Activated CD8-positive, alpha-beta T cell treated with anti-CD3 and anti-CD28 coated beads, Interleukin-2, amount 10 ng/mL, durations not matched to agents 7 days and 5 days (primary cell): ENCODE measurements around the gene NCEH1. TPM values are rescaled to one million over a fixed set of nuclear protein-coding genes. Genes with fewer than 3 reads are reported as not detected.

ENCODE experiments used
- ATAC-seq: fragments of 150-1000 bp; cut with Tn5 transposase; one replicate; pipeline ENCODE4 v1.10.0; 2021; ENCODE audit warnings: moderate library complexity
- CTCF ChIA-PET: fragments of 350-600 bp; sonication (Branson Sonifier 250); formaldehyde crosslinking; loops from one replicate; lab custom pipeline; 2021; ENCODE audit warnings: antibody characterized with exemption; lab: Charles Lee
- POLR2A ChIA-PET: fragments of 350-600 bp; sonication (Branson Sonifier 250); formaldehyde crosslinking; loops from one replicate; lab custom pipeline; 2021; ENCODE audit warnings: antibody characterized with exemption; lab: Charles Lee
- DNase-seq: peaks from one replicate; pipeline ENCODE4 v3.0.0-alpha.2; 2020
- H3K27ac Mint-ChIP-seq: one replicate; pipeline ENCODE4 v1.8.0; 2021; ENCODE audit warnings: mild to moderate bottlenecking, mixed read lengths
- H3K27me3 Mint-ChIP-seq: one replicate; pipeline ENCODE4 v1.8.0; 2021; ENCODE audit warnings: low read depth, mixed read lengths
- H3K36me3 Mint-ChIP-seq: one replicate; pipeline ENCODE4 v1.8.0; 2021; ENCODE audit warnings: low read depth, mixed read lengths
- H3K4me1 Mint-ChIP-seq: one replicate; pipeline ENCODE4 v1.8.0; 2021; ENCODE audit warnings: low read depth, mixed read lengths
- H3K4me3 Mint-ChIP-seq: one replicate; pipeline ENCODE4 v1.8.0; 2021; ENCODE audit warnings: mild to moderate bottlenecking, mixed read lengths
- H3K9me3 Mint-ChIP-seq: one replicate; pipeline ENCODE4 v1.8.0; 2022; ENCODE audit warnings: mixed read lengths; ENCODE audit not compliant: insufficient read depth
- total RNA-seq, 2 experiments: library from RNA; stranded (reverse); gene quantifications; one replicate each; pipeline ENCODE4 v1.2.3, GENCODE V29; 2021

Gene NCEH1
- total RNA-seq, 2 experiments from 2014 or later, result 8.0 to 8.2 TPM

DNA sequence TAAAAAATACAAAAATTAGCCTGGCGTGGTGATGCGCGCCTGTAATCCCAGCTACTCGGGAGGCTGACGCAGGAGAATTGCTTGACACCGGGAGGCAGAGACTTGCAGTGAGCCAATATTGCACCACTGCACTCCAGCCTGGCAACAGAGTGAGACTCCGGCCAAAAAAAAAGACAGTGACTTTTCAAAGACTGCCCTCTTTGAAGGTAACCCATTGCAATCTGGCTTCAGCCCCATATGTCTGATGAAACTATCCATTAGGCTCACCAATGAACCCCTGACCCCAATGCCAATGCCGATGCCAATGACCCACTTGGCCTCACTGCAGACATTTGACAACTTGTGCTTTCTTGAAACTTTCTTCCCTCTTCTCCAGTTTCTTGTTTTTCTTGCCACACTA, 54.3 kb downstream of the NCEH1 start:
- DNase-seq (no peak), ATAC-seq (no peak)
- Mint-ChIP-seq H3K36me3 (no peaks in the 10 kb centered on the region), H3K27ac (no peak overlapping the region), H3K4me1 (peaks cover 7% of the 10 kb centered on the region), H3K27me3 (no peaks in the 10 kb centered on the region), H3K4me3 (no peak overlapping the region), H3K9me3 (no peaks in the 10 kb centered on the region)
- ChIA-PET CTCF (interaction anchor here (1.0 to 1.6 kb wide), 2 partner anchors 9 to 195 kb away, joined by 4 read pairs; no protein-coding TSS in a partner anchor), POLR2A (no interaction called here)

DNA sequence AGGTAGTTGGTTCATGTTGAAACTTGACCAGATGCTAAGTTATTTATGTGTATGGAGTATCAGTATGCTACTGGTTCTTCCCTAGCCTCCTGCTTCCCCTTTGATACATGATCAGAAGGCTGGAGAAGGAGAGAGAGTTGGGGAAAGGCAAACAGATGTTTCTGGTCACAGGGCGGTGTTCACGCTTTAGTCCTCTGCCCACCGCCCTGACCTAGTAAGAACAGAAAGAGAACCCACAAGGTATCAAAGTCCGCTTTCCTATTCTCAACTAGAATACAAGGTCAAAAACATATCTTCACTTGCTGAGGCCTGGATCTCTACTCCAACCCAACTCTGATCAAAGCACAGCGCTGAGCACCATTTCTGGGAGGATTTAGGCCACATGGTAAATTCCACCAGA, 55.5 kb downstream of the NCEH1 start:
- H3K4me3 Mint-ChIP-seq, result no peak overlapping the region
- no peaks in the 10 kb centered on the region for H3K36me3 Mint-ChIP-seq
- no peaks in the 10 kb centered on the region for H3K27me3 Mint-ChIP-seq
- ChIA-PET CTCF (no interaction called here), POLR2A (no interaction called here)
- no peaks in the 10 kb centered on the region for H3K9me3 Mint-ChIP-seq
- H3K4me1 Mint-ChIP-seq, result peaks cover 2% of the 10 kb centered on the region
- ATAC-seq (no peak), DNase-seq (no peak)
- H3K27ac Mint-ChIP-seq, result no peak overlapping the region

DNA sequence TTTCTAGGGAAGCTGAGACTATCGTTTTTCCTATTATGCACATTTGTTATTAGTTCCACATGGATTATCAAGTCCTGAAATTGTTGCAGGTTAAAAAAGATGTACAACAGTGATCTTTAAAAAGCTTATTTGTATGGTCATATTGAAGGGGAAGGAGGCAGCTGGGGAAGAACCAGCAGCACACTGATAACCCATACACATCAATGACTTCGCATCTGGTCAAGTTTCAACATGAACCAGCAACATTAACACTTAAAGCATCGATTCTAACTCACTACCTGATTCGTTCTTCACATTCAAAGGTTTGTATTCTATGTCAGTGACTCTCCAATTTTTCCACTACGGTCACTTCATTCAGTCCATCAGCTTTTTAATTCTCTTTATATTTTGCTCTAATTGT, 56.4 kb downstream of the NCEH1 start:
- Mint-ChIP-seq H3K36me3 (no peaks in the 10 kb centered on the region), H3K4me1 (no peaks in the 10 kb centered on the region), H3K27me3 (no peaks in the 10 kb centered on the region), H3K27ac (no peak overlapping the region), H3K4me3 (no peak overlapping the region), H3K9me3 (no peaks in the 10 kb centered on the region)
- POLR2A ChIA-PET, result no interaction called here
- CTCF ChIA-PET, result interaction anchor here (3.2 kb wide), 1 partner anchor 13 kb away, joined by 16 read pairs; no protein-coding TSS in a partner anchor
- no peak for DNase-seq
- ATAC-seq, result no peak

DNA sequence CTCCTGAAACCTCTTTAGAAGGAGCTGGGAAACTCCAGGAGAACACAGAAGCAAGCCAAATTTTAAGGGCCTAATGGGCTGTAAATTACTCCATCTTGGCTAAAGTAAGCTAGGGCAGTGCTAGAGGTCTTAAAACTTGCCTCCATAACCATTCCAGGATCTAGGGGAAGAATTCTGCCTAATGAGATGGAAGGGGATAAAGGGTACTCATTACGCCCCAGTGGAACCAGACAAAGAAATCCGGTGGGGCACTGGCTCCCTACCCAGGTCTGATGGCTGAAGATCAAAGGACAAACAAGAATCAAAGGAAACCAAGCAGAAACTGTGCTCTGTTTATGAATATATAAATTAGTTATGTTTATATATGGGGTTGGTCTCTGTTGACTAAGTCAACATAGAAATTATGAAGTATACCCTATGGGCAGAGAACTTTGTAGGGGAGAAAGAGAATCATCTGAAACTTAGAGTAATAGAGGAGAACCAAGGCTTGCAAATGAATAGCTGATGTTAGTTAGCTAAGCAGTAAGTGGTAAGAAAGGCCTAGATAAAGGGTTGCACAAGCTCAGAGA, 57.8 kb downstream of the NCEH1 start:
- no peaks in the 10 kb centered on the region for H3K9me3 Mint-ChIP-seq
- no peaks in the 10 kb centered on the region for H3K36me3 Mint-ChIP-seq
- H3K27ac Mint-ChIP-seq, result no peak overlapping the region
- no peaks in the 10 kb centered on the region for H3K4me1 Mint-ChIP-seq
- no peak for DNase-seq
- POLR2A ChIA-PET, result interaction anchor here (0.7 kb wide), 1 partner anchor 97 kb away, joined by 3 read pairs; the partner anchor contains the start of gene ECT2
- ATAC-seq, result no peak
- CTCF ChIA-PET, result interaction anchor here (1.0 to 3.2 kb wide), 2 partner anchors 14 to 20 kb away, joined by 4 to 16 read pairs; no protein-coding TSS in a partner anchor
- no peaks in the 10 kb centered on the region for H3K27me3 Mint-ChIP-seq
- no peak overlapping the region for H3K4me3 Mint-ChIP-seq

DNA sequence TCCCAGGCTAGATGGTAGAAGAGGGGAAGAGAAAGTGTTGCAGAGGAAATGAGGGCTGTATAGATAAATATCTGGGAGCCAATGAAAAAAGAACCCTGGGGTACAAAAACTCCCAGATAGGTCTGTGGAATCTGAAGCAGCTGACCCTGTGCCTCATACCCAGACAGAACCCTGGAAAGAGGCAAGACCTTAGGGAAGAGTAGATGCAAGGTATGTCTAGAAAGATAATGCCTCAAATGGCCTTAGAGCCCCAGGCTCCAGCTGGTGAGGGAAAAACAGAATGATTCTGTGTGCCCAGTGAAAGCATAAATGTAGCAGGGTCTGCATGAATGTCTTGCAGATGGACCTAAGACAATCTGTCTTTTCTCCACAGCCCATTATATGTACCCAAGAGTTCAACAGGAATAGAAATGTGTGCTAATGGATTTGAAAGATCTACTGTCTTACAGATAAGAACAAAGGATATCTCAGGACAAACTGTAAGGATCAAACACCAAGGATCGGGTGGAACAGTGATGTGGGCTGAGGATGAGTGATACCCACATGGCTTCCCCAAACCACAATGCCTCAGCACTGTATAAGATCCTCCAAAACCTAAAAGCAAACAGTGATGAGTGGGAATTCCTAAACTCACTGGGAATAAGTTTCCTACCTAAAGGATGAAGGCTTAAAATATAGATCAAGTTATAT, 58.8 kb downstream of the NCEH1 start:
- Mint-ChIP-seq H3K9me3 (no peaks in the 10 kb centered on the region), H3K4me1 (no peaks in the 10 kb centered on the region), H3K27ac (no peak overlapping the region), H3K36me3 (no peaks in the 10 kb centered on the region), H3K4me3 (no peak overlapping the region), H3K27me3 (no peaks in the 10 kb centered on the region)
- ChIA-PET POLR2A (no interaction called here), CTCF (interaction anchor here (1.3 to 3.2 kb wide), 2 partner anchors 15 to 319 kb away, joined by 3 to 16 read pairs; no protein-coding TSS in a partner anchor)
- ATAC-seq (no peak), DNase-seq (no peak)

DNA sequence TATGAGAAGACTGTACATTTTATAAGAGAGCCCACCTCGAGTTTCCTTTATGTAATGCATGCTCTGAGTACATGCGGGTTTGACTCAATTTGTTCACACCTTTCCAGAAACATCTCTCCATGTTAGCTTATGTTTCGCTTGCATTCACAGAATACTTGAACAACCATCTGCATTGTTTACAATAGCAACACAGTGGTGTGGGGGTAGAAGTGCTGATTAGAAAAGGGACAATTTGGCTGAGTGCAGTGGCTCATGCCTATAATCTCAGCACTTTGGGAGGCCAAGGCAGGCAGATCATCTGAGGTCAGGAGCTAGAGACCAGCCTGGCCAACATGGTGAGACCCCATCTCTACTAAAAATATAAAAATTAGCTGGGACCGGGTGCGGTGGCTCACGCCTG, 60.9 kb downstream of the NCEH1 start:
- POLR2A ChIA-PET, result no interaction called here
- H3K4me3 Mint-ChIP-seq, result no peak overlapping the region

DNA sequence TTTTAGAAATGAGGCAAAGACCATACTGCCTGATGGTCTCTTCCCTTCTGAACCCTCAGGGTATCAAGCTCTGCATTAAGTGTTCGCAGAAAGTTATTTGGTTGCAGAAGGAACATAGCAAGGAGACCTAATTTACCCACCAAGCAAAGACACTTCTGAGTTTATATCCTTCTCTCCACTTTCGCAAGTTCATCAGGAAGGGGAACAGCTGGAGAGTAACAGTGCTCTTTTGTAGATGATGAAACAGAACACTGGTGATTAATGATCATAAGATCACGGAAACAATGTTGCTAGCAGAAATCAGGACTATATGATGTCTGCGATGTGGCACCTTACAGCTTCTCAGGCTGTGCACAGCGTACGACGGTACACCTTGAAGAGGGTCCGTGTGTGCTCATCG, 62.1 kb downstream of the NCEH1 start:
- no peaks in the 10 kb centered on the region for H3K36me3 Mint-ChIP-seq
- no peak overlapping the region for H3K4me3 Mint-ChIP-seq
- no peak overlapping the region for H3K27ac Mint-ChIP-seq
- H3K4me1 Mint-ChIP-seq, result no peaks in the 10 kb centered on the region
- ATAC-seq (no peak), DNase-seq (no peak)
- CTCF ChIA-PET, result interaction anchor here (1.1 kb wide), 1 partner anchor 15 kb away, joined by 3 read pairs; no protein-coding TSS in a partner anchor
- no peaks in the 10 kb centered on the region for H3K27me3 Mint-ChIP-seq
- POLR2A ChIA-PET, result no interaction called here
- no peaks in the 10 kb centered on the region for H3K9me3 Mint-ChIP-seq

More for the DNA sequence above, 60.9 kb downstream of the NCEH1 start:
- no peak for DNase-seq
- Mint-ChIP-seq H3K27me3 (no peaks in the 10 kb centered on the region), H3K36me3 (no peaks in the 10 kb centered on the region), H3K27ac (no peak overlapping the region), H3K9me3 (no peaks in the 10 kb centered on the region), H3K4me1 (no peaks in the 10 kb centered on the region)
- CTCF ChIA-PET, result interaction anchor here (0.7 to 2.1 kb wide), 4 partner anchors 17 to 188 kb away, joined by 3 to 4 read pairs (median 4); no protein-coding TSS in a partner anchor
- ATAC-seq, result no peak

DNA sequence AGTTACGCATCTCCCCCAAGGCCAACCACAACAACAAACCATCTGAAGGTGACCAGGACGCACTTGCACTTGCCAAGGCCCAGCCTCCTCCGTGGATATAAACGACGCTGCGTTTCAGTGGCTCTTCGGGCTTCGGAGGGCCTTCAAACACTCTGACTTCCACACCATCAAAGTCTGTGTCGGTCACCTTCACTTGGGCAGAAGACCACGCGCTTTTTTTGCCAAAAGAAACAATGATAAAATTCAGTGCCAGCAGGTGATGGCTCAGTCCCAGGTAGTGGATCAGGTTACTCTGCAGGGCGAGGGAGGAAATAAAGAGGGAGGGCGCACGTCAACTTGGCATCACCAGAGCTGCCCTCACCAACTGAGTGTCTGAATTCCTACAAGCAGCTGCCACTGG, 63.0 kb downstream of the NCEH1 start:
- H3K4me1 Mint-ChIP-seq, result no peaks in the 10 kb centered on the region

DNA sequence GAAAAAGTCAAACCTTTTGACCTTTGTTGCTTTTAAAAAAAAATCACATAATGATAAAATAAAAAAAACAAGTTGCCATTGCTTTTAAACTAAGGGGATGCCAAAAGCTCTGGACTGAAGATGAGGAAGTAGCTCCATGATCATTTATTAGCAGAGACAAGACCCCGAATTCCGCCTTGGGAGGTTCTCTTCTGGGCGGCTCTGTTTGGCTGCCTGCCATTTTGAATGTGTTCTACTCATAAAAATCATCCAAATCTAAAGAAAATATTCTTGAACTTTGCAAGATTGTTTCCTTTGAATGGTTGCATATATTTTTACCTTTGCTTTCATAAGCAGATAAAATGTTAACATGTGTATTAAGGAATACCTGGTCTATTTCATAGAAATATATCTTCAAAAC, 63.8 kb downstream of the NCEH1 start:
- Mint-ChIP-seq H3K4me3 (no peak overlapping the region), H3K4me1 (no peaks in the 10 kb centered on the region), H3K27ac (no peak overlapping the region), H3K9me3 (no peaks in the 10 kb centered on the region), H3K36me3 (no peaks in the 10 kb centered on the region), H3K27me3 (no peaks in the 10 kb centered on the region)
- DNase-seq (no peak), ATAC-seq (no peak)
- POLR2A ChIA-PET, result no interaction called here
- CTCF ChIA-PET, result interaction anchor here (0.7 to 1.1 kb wide), 3 partner anchors 20 to 28 kb away, joined by 3 read pairs; no protein-coding TSS in a partner anchor

More for the DNA sequence above, 63.0 kb downstream of the NCEH1 start:
- H3K27me3 Mint-ChIP-seq, result no peaks in the 10 kb centered on the region
- H3K27ac Mint-ChIP-seq, result no peak overlapping the region
- no peak for ATAC-seq
- ChIA-PET CTCF (interaction anchor here (0.7 kb wide), 1 partner anchor 27 kb away, joined by 3 read pairs; no protein-coding TSS in a partner anchor), POLR2A (no interaction called here)
- no peaks in the 10 kb centered on the region for H3K36me3 Mint-ChIP-seq
- DNase-seq, result no peak
- H3K9me3 Mint-ChIP-seq, result no peaks in the 10 kb centered on the region
- no peak overlapping the region for H3K4me3 Mint-ChIP-seq

DNA sequence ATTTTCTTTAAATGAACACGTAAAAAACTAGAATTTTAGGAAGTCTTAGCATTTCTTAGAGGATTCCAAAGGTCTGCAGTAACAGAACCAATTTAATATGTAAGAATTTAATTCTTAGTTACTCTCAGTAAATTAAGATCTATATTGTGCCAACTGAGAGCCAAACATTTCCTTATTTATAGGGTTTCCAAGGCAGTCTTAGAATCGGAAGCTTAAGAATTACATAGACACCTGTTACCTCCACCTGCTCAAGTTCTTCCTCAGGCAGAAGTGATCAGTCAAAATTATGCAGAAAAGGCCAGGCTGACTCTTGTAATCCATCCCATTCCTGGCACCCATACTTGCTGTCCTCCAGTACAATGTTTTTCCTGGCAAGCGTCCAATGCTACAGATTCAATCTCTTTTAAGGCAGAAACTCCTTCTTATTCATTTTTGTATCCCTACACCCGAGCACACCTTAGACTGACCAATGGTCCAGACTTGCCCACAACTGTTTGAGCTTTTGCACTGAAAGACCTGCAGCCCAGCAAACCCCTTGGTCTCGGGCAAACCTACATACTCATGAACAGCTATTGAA, 64.3 kb downstream of the NCEH1 start:
- H3K27ac Mint-ChIP-seq, result no peak overlapping the region
- no peaks in the 10 kb centered on the region for H3K4me1 Mint-ChIP-seq
- POLR2A ChIA-PET, result no interaction called here
- no peaks in the 10 kb centered on the region for H3K27me3 Mint-ChIP-seq
- ATAC-seq (no peak), DNase-seq (no peak)
- CTCF ChIA-PET, result interaction anchor here (0.8 to 2.1 kb wide), 5 partner anchors 20 to 185 kb away, joined by 3 to 9 read pairs (median 3); no protein-coding TSS in a partner anchor
- no peaks in the 10 kb centered on the region for H3K9me3 Mint-ChIP-seq
- H3K36me3 Mint-ChIP-seq, result no peaks in the 10 kb centered on the region
- no peak overlapping the region for H3K4me3 Mint-ChIP-seq

DNA sequence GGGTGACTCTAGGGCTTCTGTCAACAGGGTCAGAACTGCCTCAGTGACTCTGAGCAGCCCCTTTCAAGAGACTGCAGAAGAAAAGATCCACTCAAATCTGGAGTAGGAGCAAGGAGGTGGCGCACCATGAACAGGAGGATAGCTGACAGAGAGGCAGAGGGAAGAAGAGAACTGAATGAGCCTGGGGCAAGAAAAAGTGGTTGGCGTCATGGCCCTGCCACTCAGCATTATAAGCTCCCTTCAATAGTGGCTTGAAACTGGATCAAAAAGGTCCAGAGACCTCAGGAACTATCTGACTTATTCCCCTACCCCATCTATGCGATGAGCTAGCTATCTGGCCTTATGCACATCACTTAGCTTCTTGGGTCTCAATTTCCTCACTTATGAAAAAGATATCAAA, 66.6 kb downstream of the NCEH1 start:
- Mint-ChIP-seq H3K9me3 (no peaks in the 10 kb centered on the region), H3K36me3 (no peaks in the 10 kb centered on the region), H3K4me3 (no peak overlapping the region), H3K27me3 (no peaks in the 10 kb centered on the region), H3K4me1 (no peaks in the 10 kb centered on the region), H3K27ac (no peak overlapping the region)
- CTCF ChIA-PET, result interaction anchor here (2.1 kb wide), 1 partner anchor 29 kb away, joined by 9 read pairs; no protein-coding TSS in a partner anchor
- ATAC-seq, result no peak
- no peak for DNase-seq
- POLR2A ChIA-PET, result no interaction called here
